Hepatic stellate cell (primary cell): ENCODE data around the gene ARFGAP2.
"Not testable (repeated sequence)": the region's sequence is repeated elsewhere in the genome, so short reads cannot be mapped to it uniquely, and the experiment has no call there.

Experiments used
- DNase-seq: peaks from one replicate; pipeline ENCODE4 v3.0.0; 2011; ENCODE audit warnings: low spot score

ARFGAP2 gene

GRCh38 chr11:47176328-47177228, at the start of gene ARFGAP2:
Gene ARFGAP2, minus strand, starts transcription at chr11:47176879. Its CDS starts 26 bp downstream, at chr11:47176853.
- peak; percentile 100 for DNase-seq

- no peak for DNase-seq
Observed at GRCh38 chr11:47225552-47226400, 49.1 kb upstream of the ARFGAP2 start.

- DNase-seq: no peak
Observed at GRCh38 chr11:47222696-47223095, 46.0 kb upstream of the ARFGAP2 start.

GRCh38 chr11:47220401-47220821, 43.7 kb upstream of the ARFGAP2 start:
- DNase-seq: peak; percentile 73

GRCh38 chr11:47216121-47216798, 39.6 kb upstream of the ARFGAP2 start:
- peak; percentile 87 for DNase-seq

GRCh38 chr11:47215366-47215910, 38.8 kb upstream of the ARFGAP2 start:
- DNase-seq: no peak

GRCh38 chr11:47213950-47214565, 37.4 kb upstream of the ARFGAP2 start:
- DNase-seq: peak; percentile 87

- DNase-seq: no peak
Observed at GRCh38 chr11:47212938-47213337, 36.3 kb upstream of the ARFGAP2 start.

- no peak for DNase-seq
Observed at GRCh38 chr11:47208628-47209027, 31.9 kb upstream of the ARFGAP2 start.

GRCh38 chr11:47208008-47208552, 31.4 kb upstream of the ARFGAP2 start:
- not testable (repeated sequence) for DNase-seq

- DNase-seq: no peak
Observed at GRCh38 chr11:47207459-47207858, 30.8 kb upstream of the ARFGAP2 start.

- not testable (repeated sequence) for DNase-seq
Observed at GRCh38 chr11:47206577-47206976, 29.9 kb upstream of the ARFGAP2 start.

- peak; percentile 79 for DNase-seq
Observed at GRCh38 chr11:47204637-47204989, 27.9 kb upstream of the ARFGAP2 start.

- no peak for DNase-seq
Observed at GRCh38 chr11:47202576-47202975, 25.9 kb upstream of the ARFGAP2 start.

- no peak for DNase-seq
Observed at GRCh38 chr11:47201015-47201414, 24.3 kb upstream of the ARFGAP2 start.

GRCh38 chr11:47198161-47198560, 21.5 kb upstream of the ARFGAP2 start:
- not testable (repeated sequence) for DNase-seq

- DNase-seq: no peak
Observed at GRCh38 chr11:47192111-47192510, 15.4 kb upstream of the ARFGAP2 start.

- DNase-seq: not testable (repeated sequence)
Observed at GRCh38 chr11:47191137-47191536, 14.5 kb upstream of the ARFGAP2 start.

- DNase-seq: peak; percentile 81
Observed at GRCh38 chr11:47189100-47189834, 12.6 kb upstream of the ARFGAP2 start.

- DNase-seq: no peak
Observed at GRCh38 chr11:47188259-47188658, 11.6 kb upstream of the ARFGAP2 start.
